H9 (cell line): ENCODE results near the gene ADGRL3. TPM values are rescaled to one million over a fixed set of nuclear protein-coding genes. Genes with fewer than 3 reads are reported as not detected.
A peak's percentile ranks its signal among the peaks of the same experiment; 100 is the strongest.

Experiments
- DNase-seq: peaks from one replicate; pipeline ENCODE4 v3.0.0-alpha.2; 2017
- H2AFZ ChIP-seq: one replicate; pipeline ENCODE4 v1.6.1; 2013; ENCODE audit warnings: mild to moderate bottlenecking, low read length, control low read depth, moderate library complexity
- H2AK5ac ChIP-seq: 2 replicates; pipeline ENCODE4 v1.6.1; 2013; ENCODE audit warnings: low read length, control low read depth, mixed read lengths; ENCODE audit not compliant: insufficient read length
- H2BK120ac ChIP-seq: one replicate; pipeline ENCODE4 v1.6.1; 2013; ENCODE audit warnings: low read depth, mild to moderate bottlenecking, low read length, control low read depth, inconsistent platforms; ENCODE audit not compliant: poor library complexity, severe bottlenecking
- H2BK12ac ChIP-seq: 2 replicates; pipeline ENCODE4 v1.6.1; 2013; ENCODE audit warnings: low read length, control low read depth, mixed read lengths, low read depth; ENCODE audit not compliant: insufficient read length
- H2BK15ac ChIP-seq: 2 replicates; pipeline ENCODE4 v1.6.1; 2013; ENCODE audit warnings: low read depth, low read length, control low read depth
- H2BK20ac ChIP-seq: one replicate; pipeline ENCODE4 v1.6.1; 2013; ENCODE audit warnings: low read depth, mild to moderate bottlenecking, low read length, control low read depth, inconsistent platforms; ENCODE audit not compliant: poor library complexity, severe bottlenecking
- H2BK5ac ChIP-seq: 2 replicates; pipeline ENCODE4 v1.6.1; 2013; ENCODE audit warnings: low read length, control low read depth, mixed read lengths; ENCODE audit not compliant: insufficient read length
- H3K14ac ChIP-seq: 2 replicates; pipeline ENCODE4 v1.6.1; 2013; ENCODE audit warnings: low read length, control low read depth; ENCODE audit not compliant: insufficient read depth
- H3K18ac ChIP-seq: 2 replicates; pipeline ENCODE4 v1.6.1; 2013; ENCODE audit warnings: low read depth, mild to moderate bottlenecking, mixed read lengths, low read length, control low read depth; ENCODE audit not compliant: insufficient read length
- H3K23ac ChIP-seq: 2 replicates; pipeline ENCODE4 v1.6.1; 2013; ENCODE audit warnings: low read length, control low read depth, mixed read lengths, low read depth; ENCODE audit not compliant: insufficient read length
- H3K23me2 ChIP-seq: 2 replicates; pipeline ENCODE4 v1.6.1; 2013; ENCODE audit warnings: low read depth, mild to moderate bottlenecking, mixed read lengths, low read length, control low read depth; ENCODE audit not compliant: insufficient read length, poor library complexity, severe bottlenecking
- H3K27ac ChIP-seq: 2 replicates; pipeline ENCODE4 v1.5.1; 2013; ENCODE audit warnings: low read length, control low read depth, mixed read lengths, low read depth; ENCODE audit not compliant: insufficient read length
- H3K27me3 ChIP-seq: 2 replicates; pipeline ENCODE4 v1.6.1; 2013; ENCODE audit warnings: low read length, control low read depth, inconsistent platforms; ENCODE audit not compliant: insufficient read depth
- H3K4ac ChIP-seq: 2 replicates; pipeline ENCODE4 v1.6.1; 2013; ENCODE audit warnings: low read depth, mild to moderate bottlenecking, control low read depth, inconsistent platforms, low read length, moderate library complexity
- H3K4me1 ChIP-seq: 2 replicates; pipeline ENCODE4 v1.6.1; 2013; ENCODE audit warnings: low read length, control low read depth, inconsistent platforms; ENCODE audit not compliant: insufficient read depth
- H3K4me2 ChIP-seq: 2 replicates; pipeline ENCODE4 v1.6.1; 2013; ENCODE audit warnings: low read length, control low read depth, mixed read lengths; ENCODE audit not compliant: insufficient read length, insufficient read depth
- H3K56ac ChIP-seq: 2 replicates; pipeline ENCODE4 v1.6.1; 2013; ENCODE audit warnings: low read depth, mild to moderate bottlenecking, mixed read lengths, low read length, control low read depth; ENCODE audit not compliant: insufficient read length
- H3K79me1 ChIP-seq: 2 replicates; pipeline ENCODE4 v1.6.1; 2013; ENCODE audit warnings: low read depth, mild to moderate bottlenecking, moderate library complexity, low read length, control low read depth, inconsistent platforms; ENCODE audit not compliant: insufficient read depth, poor library complexity, severe bottlenecking
- H3K79me2 ChIP-seq: 2 replicates; pipeline ENCODE4 v1.6.1; 2013; ENCODE audit warnings: low read length, control low read depth, inconsistent platforms; ENCODE audit not compliant: insufficient read depth
- H3K9ac ChIP-seq: 2 replicates; pipeline ENCODE4 v1.6.1; 2013; ENCODE audit warnings: low read length, control low read depth, mixed read lengths; ENCODE audit not compliant: insufficient read length; ENCODE audit errors: extremely low read depth
- H3K9me3 ChIP-seq: one replicate; pipeline ENCODE4 v1.6.1; 2013; ENCODE audit warnings: low read depth, low read length, inconsistent platforms; ENCODE audit not compliant: control insufficient read depth
- H3T11ph ChIP-seq: one replicate; pipeline ENCODE4 v1.6.1; 2013; ENCODE audit warnings: mild to moderate bottlenecking, low read length, control low read depth, inconsistent platforms
- H4K20me1 ChIP-seq: one replicate; pipeline ENCODE4 v1.6.1; 2013; ENCODE audit not compliant: control insufficient read depth, insufficient read length, insufficient read depth
- H4K5ac ChIP-seq: 2 replicates; pipeline ENCODE4 v1.6.1; 2013; ENCODE audit warnings: low read depth, mild to moderate bottlenecking, mixed read lengths, low read length, control low read depth; ENCODE audit not compliant: insufficient read length
- H4K8ac ChIP-seq: replicated peaks from 2 replicates; pipeline ENCODE4 v1.6.1; 2013; ENCODE audit warnings: low read length, control low read depth, mixed read lengths, low read depth; ENCODE audit not compliant: insufficient read length
- H4K91ac ChIP-seq: 2 replicates; pipeline ENCODE4 v1.6.1; 2013; ENCODE audit warnings: low read depth, mild to moderate bottlenecking, moderate library complexity, mixed read lengths, low read length, control low read depth; ENCODE audit not compliant: insufficient read length
- H3K27ac Mint-ChIP-seq, 3 experiments: 2 replicates in 2 of 3; 3 replicates in 1 of 3; pipeline ENCODE4 v1.8.0; 2020 to 2021; ENCODE audit warnings: mixed read lengths in 3 of 3, mild to moderate bottlenecking in 1 of 3, moderate library complexity in 1 of 3
- H3K27me3 Mint-ChIP-seq: 2 replicates; pipeline ENCODE4 v1.8.0; 2021; ENCODE audit warnings: low read depth, mild to moderate bottlenecking, moderate library complexity, mixed read lengths
- H3K36me3 Mint-ChIP-seq, 3 experiments: 2 replicates in 2 of 3; 3 replicates in 1 of 3; pipeline ENCODE4 v1.8.0; 2020 to 2021; ENCODE audit warnings: low read depth in 3 of 3, mixed read lengths in 3 of 3; ENCODE audit not compliant: insufficient read depth in 1 of 3
- H3K4me1 Mint-ChIP-seq, 2 experiments: 2 replicates each; pipeline ENCODE4 v1.8.0; 2020; ENCODE audit warnings: mixed read lengths in 2 of 2
- H3K4me3 Mint-ChIP-seq, 2 experiments: 2 replicates in 1 of 2; 3 replicates in 1 of 2; pipeline ENCODE4 v1.8.0; 2020 to 2021; ENCODE audit warnings: mild to moderate bottlenecking in 2 of 2, mixed read lengths in 2 of 2, moderate library complexity in 1 of 2
- H3K9me3 Mint-ChIP-seq, 2 experiments: 2 replicates in 1 of 2; 3 replicates in 1 of 2; pipeline ENCODE4 v1.8.0; 2020; ENCODE audit warnings: mild to moderate bottlenecking in 2 of 2, mixed read lengths in 2 of 2, moderate library complexity in 1 of 2
- WGBS: extraction: QIAGEN DNeasy Blood & Tissue Kit; methylation state at CpG from one replicate; pipeline ENCODE4 v1.1.7; 2013; ENCODE audit warnings: missing lambda C conversion rate, low lambda C conversion rate, mixed read lengths; ENCODE audit not compliant: insufficient read length; ENCODE audit errors: extremely low coverage; 5-methylcytosine and 5-hydroxymethylcytosine counted together
- total RNA-seq: library from RNA; stranded (reverse); gene quantifications from 2 replicates; pipeline ENCODE4 v1.2.1, GENCODE V29; 2021
- TF ChIP-seq, protein P1 (sequence below): fragments of 200-600 bp; sonication (generic); conservative IDR thresholded peaks from 3 replicates; pipeline ENCODE4 v1.8.0; 2021; ENCODE audit warnings: antibody characterized with exemption, mild to moderate bottlenecking

Gene ADGRL3
- total RNA-seq, 1 experiment from 2014 or later = 5.9 TPM

GRCh38 chr4:61831987-61832386, 631.9 kb downstream of the ADGRL3 start:
- Histone ChIP-seq H3K9ac (no peak overlapping the region), H2BK5ac (no peak overlapping the region), H3K4me2 (no peak overlapping the region), H3K9me3 (no peaks in the 10 kb centered on the region), H4K5ac (no peak overlapping the region), H2BK12ac (no peak overlapping the region), H3K27ac (no peak overlapping the region), H3T11ph (no peak overlapping the region), H2BK120ac (no peak overlapping the region), H3K56ac (no peak overlapping the region), H3K79me1 (no peaks in the 10 kb centered on the region), H4K8ac (no peak overlapping the region), H4K20me1 (no peaks in the 10 kb centered on the region), H2AK5ac (no peak overlapping the region), H3K18ac (no peak overlapping the region), H4K91ac (no peak overlapping the region), H3K23ac (no peak overlapping the region), H2BK15ac (no peak overlapping the region), H3K79me2 (no peaks in the 10 kb centered on the region), H2BK20ac (no peak overlapping the region), H3K23me2 (no peaks in the 10 kb centered on the region), H3K4ac (no peak overlapping the region), H3K4me1 (peaks cover 5% of the 10 kb centered on the region; the same call in 1 of the 2 replicates), H3K27me3 (no peaks in the 10 kb centered on the region), H3K14ac (no peak overlapping the region), H2AFZ (no peak overlapping the region)
- Mint-ChIP-seq H3K9me3 (peaks cover 0 to 4% of the 10 kb centered on the region in 2 experiments; a peak in 1 of 5 replicates), H3K27me3 (no peaks in the 10 kb centered on the region), H3K4me1 (peaks cover 66 to 67% of the 10 kb centered on the region in 2 experiments), H3K4me3 (no peak overlapping the region), H3K36me3 (peaks cover 0 to 1% (median 0%) of the 10 kb centered on the region in 3 experiments; a peak in 3 of 7 replicates), H3K27ac (peak overlapping the region in 2 of 3 experiments; percentile 9 to 87; a peak in 4 of 7 replicates)
- no peak for DNase-seq
- TF ChIP-seq, protein P1, sequence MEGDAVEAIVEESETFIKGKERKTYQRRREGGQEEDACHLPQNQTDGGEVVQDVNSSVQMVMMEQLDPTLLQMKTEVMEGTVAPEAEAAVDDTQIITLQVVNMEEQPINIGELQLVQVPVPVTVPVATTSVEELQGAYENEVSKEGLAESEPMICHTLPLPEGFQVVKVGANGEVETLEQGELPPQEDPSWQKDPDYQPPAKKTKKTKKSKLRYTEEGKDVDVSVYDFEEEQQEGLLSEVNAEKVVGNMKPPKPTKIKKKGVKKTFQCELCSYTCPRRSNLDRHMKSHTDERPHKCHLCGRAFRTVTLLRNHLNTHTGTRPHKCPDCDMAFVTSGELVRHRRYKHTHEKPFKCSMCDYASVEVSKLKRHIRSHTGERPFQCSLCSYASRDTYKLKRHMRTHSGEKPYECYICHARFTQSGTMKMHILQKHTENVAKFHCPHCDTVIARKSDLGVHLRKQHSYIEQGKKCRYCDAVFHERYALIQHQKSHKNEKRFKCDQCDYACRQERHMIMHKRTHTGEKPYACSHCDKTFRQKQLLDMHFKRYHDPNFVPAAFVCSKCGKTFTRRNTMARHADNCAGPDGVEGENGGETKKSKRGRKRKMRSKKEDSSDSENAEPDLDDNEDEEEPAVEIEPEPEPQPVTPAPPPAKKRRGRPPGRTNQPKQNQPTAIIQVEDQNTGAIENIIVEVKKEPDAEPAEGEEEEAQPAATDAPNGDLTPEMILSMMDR = no peak
- no CpG with 5 or more reads among the region's 1 CpG for WGBS
